Neural progenitor cell (in vitro differentiated cells): ENCODE measurements around the gene RNF183. TPM values are rescaled to one million over a fixed set of nuclear protein-coding genes. Genes with fewer than 3 reads are reported as not detected.

Source experiments
- DNase-seq: peaks from one replicate; pipeline ENCODE4 v3.0.0-alpha.2; 2016; ENCODE audit warnings: low spot score
- H2AFZ ChIP-seq: fragments of 200-600 bp; sonication (generic); replicated peaks from 2 replicates; pipeline ENCODE4 v1.6.1; 2016; ENCODE audit warnings: antibody characterized with exemption
- H3F3A ChIP-seq: fragments of 200-600 bp; sonication (generic); 2 replicates; pipeline ENCODE4 v1.6.1; 2016; ENCODE audit warnings: antibody characterized with exemption, low read depth
- H3K27ac ChIP-seq: fragments of 200-600 bp; sonication (generic); 2 replicates; pipeline ENCODE4 v1.5.1; 2016; ENCODE audit warnings: mild to moderate bottlenecking
- H3K27me3 ChIP-seq: fragments of 200-600 bp; sonication (generic); 2 replicates; pipeline ENCODE4 v1.6.1; 2016; ENCODE audit warnings: mild to moderate bottlenecking, moderate library complexity
- H3K36me3 ChIP-seq: fragments of 200-600 bp; sonication (generic); 2 replicates; pipeline ENCODE4 v1.5.1; 2016
- H3K4me1 ChIP-seq: fragments of 200-600 bp; sonication (generic); 2 replicates; pipeline ENCODE4 v1.6.1; 2016; ENCODE audit warnings: mixed run types
- H3K4me2 ChIP-seq: fragments of 200-600 bp; sonication (generic); 2 replicates; pipeline ENCODE4 v1.6.1; 2016
- H3K4me3 ChIP-seq: fragments of 200-600 bp; sonication (generic); 2 replicates; pipeline ENCODE4 v1.5.1; 2016
- H3K79me2 ChIP-seq: fragments of 200-600 bp; sonication (generic); 2 replicates; pipeline ENCODE4 v1.6.1; 2016; ENCODE audit warnings: low read depth
- H3K9ac ChIP-seq: fragments of 200-600 bp; sonication (generic); 2 replicates; pipeline ENCODE4 v1.6.1; 2016
- H3K9me3 ChIP-seq: fragments of 200-600 bp; sonication (generic); 2 replicates; pipeline ENCODE4 v1.5.1; 2016; ENCODE audit warnings: low read depth
- H4K20me1 ChIP-seq: fragments of 200-600 bp; sonication (generic); 2 replicates; pipeline ENCODE4 v1.6.1; 2016; ENCODE audit warnings: low read depth
- H3K27ac Mint-ChIP-seq: 3 replicates; pipeline ENCODE4 v1.8.0; 2021; ENCODE audit warnings: mixed read lengths
- H3K27me3 Mint-ChIP-seq: 2 replicates; pipeline ENCODE4 v1.8.0; 2022; ENCODE audit warnings: low read depth, mild to moderate bottlenecking, inconsistent platforms, moderate library complexity, mixed read lengths; ENCODE audit not compliant: insufficient read depth
- H3K36me3 Mint-ChIP-seq: 3 replicates; pipeline ENCODE4 v1.8.0; 2021; ENCODE audit warnings: mixed read lengths
- H3K4me1 Mint-ChIP-seq: 3 replicates; pipeline ENCODE4 v1.8.0; 2021; ENCODE audit warnings: mixed read lengths
- H3K4me3 Mint-ChIP-seq: 3 replicates; pipeline ENCODE4 v1.8.0; 2021; ENCODE audit warnings: mild to moderate bottlenecking, moderate library complexity, mixed read lengths
- H3K9me3 Mint-ChIP-seq: 3 replicates; pipeline ENCODE4 v1.8.0; 2020; ENCODE audit warnings: mixed read lengths
- CTCF ChIP-seq: fragments of 200-600 bp; sonication (generic); IDR thresholded peaks from 2 replicates; pipeline ENCODE4 v1.5.1; 2017; ENCODE audit warnings: antibody characterized with exemption, mild to moderate bottlenecking
- EZH2 ChIP-seq: fragments of 200-600 bp; sonication (generic); IDR thresholded peaks from 2 replicates; pipeline ENCODE4 v1.6.1; 2017; ENCODE audit warnings: antibody characterized with exemption, mild to moderate bottlenecking, moderate library complexity
- EZH2phosphoT487 ChIP-seq: fragments of 200-600 bp; sonication (generic); IDR thresholded peaks from 2 replicates; pipeline ENCODE4 v1.6.1; 2017; ENCODE audit warnings: antibody characterized with exemption
- total RNA-seq: library from RNA; depleted of rRNA; stranded (reverse); fragments of >200 nt; gene quantifications from 2 replicates; pipeline ENCODE4 v1.2.3, GENCODE V29; 2015; ENCODE audit warnings: low replicate concordance

RNF183 gene
- total RNA-seq, 1 donor from 2014 or later = 0.09 TPM

GRCh38 chr9:113348437-113348836 lies 45.3 kb upstream of the RNF183 start:
- H3K36me3 Mint-ChIP-seq = no peaks in the 10 kb centered on the region
- Histone ChIP-seq H3F3A (no peaks in the 10 kb centered on the region), H4K20me1 (peaks cover 5% of the 10 kb centered on the region), H3K36me3 (no peaks in the 10 kb centered on the region), H3K79me2 (no peaks in the 10 kb centered on the region), H3K27ac (no peak overlapping the region), H3K27me3 (peaks cover 73% of the 10 kb centered on the region), H3K9me3 (no peaks in the 10 kb centered on the region), H3K4me1 (peaks cover 7% of the 10 kb centered on the region), H3K9ac (no peak overlapping the region), H2AFZ (no peak overlapping the region), H3K4me3 (no peak overlapping the region), H3K4me2 (no peak overlapping the region)
- no peak overlapping the region for H3K4me3 Mint-ChIP-seq
- no peak for TF ChIP-seq EZH2phosphoT487
- TF ChIP-seq EZH2 = no peak
- TF ChIP-seq CTCF = no peak
- H3K27ac Mint-ChIP-seq = no peak overlapping the region
- no peaks in the 10 kb centered on the region for H3K9me3 Mint-ChIP-seq
- no peak for DNase-seq
- peaks cover 11% of the 10 kb centered on the region for H3K4me1 Mint-ChIP-seq
- peaks cover 56% of the 10 kb centered on the region for H3K27me3 Mint-ChIP-seq

GRCh38 chr9:113345671-113346070 lies 42.5 kb upstream of the RNF183 start:
- H3K9me3 Mint-ChIP-seq = no peaks in the 10 kb centered on the region
- H3K27ac Mint-ChIP-seq = no peak overlapping the region
- Histone ChIP-seq H3K79me2 (no peaks in the 10 kb centered on the region), H3F3A (no peaks in the 10 kb centered on the region), H3K9ac (no peak overlapping the region), H3K4me2 (no peak overlapping the region), H3K27me3 (peaks cover 58% of the 10 kb centered on the region), H3K27ac (no peak overlapping the region), H3K4me3 (no peak overlapping the region), H3K9me3 (no peaks in the 10 kb centered on the region), H3K36me3 (no peaks in the 10 kb centered on the region), H2AFZ (no peak overlapping the region), H4K20me1 (peaks cover 5% of the 10 kb centered on the region), H3K4me1 (peaks cover 7% of the 10 kb centered on the region)
- no peak overlapping the region for H3K4me3 Mint-ChIP-seq
- H3K27me3 Mint-ChIP-seq = peaks cover 41% of the 10 kb centered on the region
- no peak for DNase-seq
- H3K4me1 Mint-ChIP-seq = peaks cover 11% of the 10 kb centered on the region
- no peak for TF ChIP-seq EZH2phosphoT487
- no peak for TF ChIP-seq EZH2
- no peak for TF ChIP-seq CTCF
- H3K36me3 Mint-ChIP-seq = no peaks in the 10 kb centered on the region

- H3K4me2 ChIP-seq = no peak overlapping the region
- H2AFZ ChIP-seq = no peak overlapping the region
- Mint-ChIP-seq H3K4me3 (no peak overlapping the region), H3K36me3 (no peaks in the 10 kb centered on the region), H3K27ac (no peak overlapping the region), H3K9me3 (no peaks in the 10 kb centered on the region), H3K27me3 (peaks cover 36% of the 10 kb centered on the region), H3K4me1 (peaks cover 10% of the 10 kb centered on the region)
- no peak overlapping the region for H3K27ac ChIP-seq
- H3K9me3 ChIP-seq = no peaks in the 10 kb centered on the region
- no peaks in the 10 kb centered on the region for H3K79me2 ChIP-seq
- H4K20me1 ChIP-seq = peaks cover 2% of the 10 kb centered on the region
- H3K9ac ChIP-seq = no peak overlapping the region
- H3K36me3 ChIP-seq = no peaks in the 10 kb centered on the region
- H3K27me3 ChIP-seq = peaks cover 55% of the 10 kb centered on the region
- TF ChIP-seq CTCF = no peak
- no peak for TF ChIP-seq EZH2
- no peak for TF ChIP-seq EZH2phosphoT487
- no peak for DNase-seq
- no peaks in the 10 kb centered on the region for H3F3A ChIP-seq
- no peak overlapping the region for H3K4me3 ChIP-seq
- peaks cover 4% of the 10 kb centered on the region for H3K4me1 ChIP-seq
Observed at GRCh38 chr9:113345190-113345589, 42.0 kb upstream of the RNF183 start.
